BLaER1 (cell line): Measurements from ENCODE around the gene ADGRG3.

Experiments used
- H3K27ac ChIP-seq: shearing (Covaris generic); formaldehyde crosslinking; 2 replicates; pipeline ENCODE4 v1.8.1; 2022
- H3K27me3 ChIP-seq: shearing (Covaris generic); formaldehyde crosslinking; 2 replicates; pipeline ENCODE4 v1.8.1; 2022
- H3K36me3 ChIP-seq: shearing (Covaris generic); formaldehyde crosslinking; 2 replicates; pipeline ENCODE4 v1.8.1; 2022
- H3K4me1 ChIP-seq: shearing (Covaris generic); formaldehyde crosslinking; 2 replicates; pipeline ENCODE4 v1.8.1; 2022
- H3K4me2 ChIP-seq: shearing (Covaris generic); formaldehyde crosslinking; 2 replicates; pipeline ENCODE4 v1.8.1; 2022
- H3K4me3 ChIP-seq: shearing (Covaris generic); formaldehyde crosslinking; 2 replicates; pipeline ENCODE4 v1.8.1; 2022
- H3K9ac ChIP-seq: shearing (Covaris generic); formaldehyde crosslinking; 2 replicates; pipeline ENCODE4 v1.8.1; 2022
- H3K9me3 ChIP-seq: shearing (Covaris generic); formaldehyde crosslinking; 2 replicates; pipeline ENCODE4 v1.8.1; 2022
- H4K20me1 ChIP-seq: shearing (Covaris generic); formaldehyde crosslinking; 2 replicates; pipeline ENCODE4 v1.8.1; 2022
- Cebpa-rat ChIP-seq: shearing (Covaris generic); IDR thresholded peaks from 2 replicates; pipeline ENCODE4 v1.8.1; 2022

The ADGRG3 gene

GRCh38 chr16:57688487-57688986 is 20.4 kb downstream of the ADGRG3 start:
- H3K4me1 ChIP-seq: peaks cover 76% of the 10 kb centered on the region
- no peaks in the 10 kb centered on the region for H3K9me3 ChIP-seq
- H3K4me2 ChIP-seq: peak overlapping the region; percentile 89
- 0 out of 2 replicates have a peak overlapping the region, but pooled peaks have one; percentile 24 for H3K4me3 ChIP-seq
- H3K27ac ChIP-seq: peak overlapping the region; percentile 89
- H3K36me3 ChIP-seq: no peaks in the 10 kb centered on the region
- H3K9ac ChIP-seq: peak overlapping the region; percentile 74
- no peaks in the 10 kb centered on the region for H3K27me3 ChIP-seq
- H4K20me1 ChIP-seq: no peaks in the 10 kb centered on the region
- no peak for TF ChIP-seq Cebpa-rat

GRCh38 chr16:57688987-57689761 is 21.1 kb downstream of the ADGRG3 start:
- Histone ChIP-seq H3K4me3 (peak overlapping the region; percentile 24; the same call in 1 of the 2 replicates), H3K9ac (peak overlapping the region; percentile 74), H3K9me3 (no peaks in the 10 kb centered on the region), H3K4me1 (peaks cover 72% of the 10 kb centered on the region), H3K27ac (peak overlapping the region; percentile 89), H3K36me3 (no peaks in the 10 kb centered on the region), H4K20me1 (no peaks in the 10 kb centered on the region), H3K27me3 (no peaks in the 10 kb centered on the region), H3K4me2 (peak overlapping the region; percentile 89)
- TF ChIP-seq Cebpa-rat: no peak

- Histone ChIP-seq H3K9ac (peak overlapping the region; percentile 74), H3K4me3 (peak overlapping the region; percentile 24; the same call in 1 of the 2 replicates), H3K9me3 (no peaks in the 10 kb centered on the region), H3K4me2 (peak overlapping the region; percentile 89), H4K20me1 (no peaks in the 10 kb centered on the region), H3K36me3 (no peaks in the 10 kb centered on the region), H3K27ac (peak overlapping the region; percentile 89), H3K27me3 (no peaks in the 10 kb centered on the region), H3K4me1 (peaks cover 77% of the 10 kb centered on the region)
- TF ChIP-seq Cebpa-rat: peak; percentile 98
Observed at GRCh38 chr16:57689762-57690558, 21.9 kb downstream of the ADGRG3 start.

DNA sequence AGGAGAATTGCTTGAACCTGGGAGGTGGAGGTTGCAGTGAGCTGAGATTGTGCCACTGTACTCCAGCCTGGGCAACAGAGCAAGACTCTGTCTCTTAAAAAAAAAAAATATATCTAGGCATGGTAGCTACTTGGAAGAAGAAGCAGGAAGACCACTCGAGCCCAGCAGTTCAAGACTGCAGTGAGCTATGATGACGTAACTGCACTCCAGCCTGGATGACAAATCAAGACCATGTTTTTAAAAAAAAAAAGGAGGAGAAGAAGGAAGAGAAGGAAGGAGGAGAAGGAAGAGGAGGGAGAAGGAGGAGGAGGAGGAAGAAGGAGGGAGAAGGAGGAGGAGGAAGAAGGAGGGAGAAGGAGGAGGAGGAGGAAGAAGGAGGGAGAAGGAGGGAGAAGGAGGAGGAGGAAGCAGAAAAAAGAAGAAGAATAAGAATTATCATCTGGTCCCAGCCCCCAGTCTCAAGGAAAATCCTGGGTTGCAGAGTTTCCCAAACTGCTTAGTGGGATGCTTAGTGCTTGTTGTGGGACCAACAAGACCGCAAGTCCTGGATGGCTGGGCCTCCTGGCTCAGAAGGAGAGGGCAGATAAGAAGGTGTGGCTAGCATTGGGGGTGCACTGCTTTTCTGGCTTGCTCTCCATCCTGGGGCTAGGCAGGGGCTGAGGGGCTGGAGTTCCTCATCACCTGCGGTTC is 22.8 kb downstream of the ADGRG3 start:
- Histone ChIP-seq H3K4me1 (peaks cover 86% of the 10 kb centered on the region), H3K4me2 (peak overlapping the region; percentile 89), H3K27ac (peak overlapping the region; percentile 89), H3K4me3 (no peak overlapping the region), H4K20me1 (no peaks in the 10 kb centered on the region), H3K36me3 (no peaks in the 10 kb centered on the region), H3K27me3 (no peaks in the 10 kb centered on the region), H3K9me3 (no peaks in the 10 kb centered on the region), H3K9ac (peak overlapping the region; percentile 70; the same call in 1 of the 2 replicates)
- no peak for TF ChIP-seq Cebpa-rat

DNA sequence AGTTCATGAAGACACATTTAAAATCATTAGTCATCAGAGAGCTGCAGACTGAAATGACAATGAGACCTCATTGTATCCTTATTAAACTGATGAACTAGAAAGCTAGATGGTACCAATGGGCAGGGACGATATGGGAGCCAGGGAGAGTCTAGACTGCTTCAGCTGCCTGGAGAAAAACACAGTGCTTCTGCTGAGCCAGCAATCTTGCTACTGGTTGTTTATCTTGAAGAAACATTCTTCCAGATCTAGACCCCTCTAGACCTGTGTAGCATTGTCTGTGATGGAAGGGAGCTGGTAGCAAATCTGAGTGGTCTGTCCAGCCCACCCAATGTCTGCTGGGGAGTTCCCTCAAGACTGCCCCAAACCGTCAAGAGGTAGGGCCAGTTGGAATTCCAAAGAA is 24.5 kb downstream of the ADGRG3 start:
- TF ChIP-seq Cebpa-rat: no peak
- H3K27ac ChIP-seq: peak overlapping the region; percentile 89; the same call in 1 of the 2 replicates
- no peaks in the 10 kb centered on the region for H3K36me3 ChIP-seq
- no peaks in the 10 kb centered on the region for H4K20me1 ChIP-seq
- no peak overlapping the region for H3K4me3 ChIP-seq
- no peaks in the 10 kb centered on the region for H3K9me3 ChIP-seq
- H3K27me3 ChIP-seq: no peaks in the 10 kb centered on the region
- H3K9ac ChIP-seq: no peak overlapping the region
- peaks cover 71% of the 10 kb centered on the region for H3K4me1 ChIP-seq
- H3K4me2 ChIP-seq: no peak overlapping the region

- Histone ChIP-seq H3K4me1 (peaks cover 62% of the 10 kb centered on the region), H3K4me2 (no peak overlapping the region), H3K9ac (no peak overlapping the region), H4K20me1 (no peaks in the 10 kb centered on the region), H3K27ac (no peak overlapping the region), H3K36me3 (no peaks in the 10 kb centered on the region), H3K27me3 (no peaks in the 10 kb centered on the region), H3K9me3 (no peaks in the 10 kb centered on the region), H3K4me3 (no peak overlapping the region)
- TF ChIP-seq Cebpa-rat: no peak
Observed at GRCh38 chr16:57693550-57693949, 25.4 kb downstream of the ADGRG3 start.

GRCh38 chr16:57694231-57694724 is 26.2 kb downstream of the ADGRG3 start:
- H3K27me3 ChIP-seq: no peaks in the 10 kb centered on the region
- 0 out of 2 replicates have a peak overlapping the region, but pooled peaks have one; percentile 29 for H3K27ac ChIP-seq
- H3K9ac ChIP-seq: 0 out of 2 replicates have a peak overlapping the region, but pooled peaks have one; percentile 40
- no peaks in the 10 kb centered on the region for H3K36me3 ChIP-seq
- H3K4me3 ChIP-seq: peak overlapping the region; percentile 62
- no peaks in the 10 kb centered on the region for H3K9me3 ChIP-seq
- H3K4me2 ChIP-seq: peak overlapping the region; percentile 85
- H3K4me1 ChIP-seq: peaks cover 55% of the 10 kb centered on the region
- no peaks in the 10 kb centered on the region for H4K20me1 ChIP-seq
- no peak for TF ChIP-seq Cebpa-rat

GRCh38 chr16:57694725-57695679 is 26.9 kb downstream of the ADGRG3 start, which contains the start of gene DRC7:
Gene DRC7, plus strand, starts transcription at chr16:57694806. Its CDS starts 3,144 bp downstream, at chr16:57697950.
- Histone ChIP-seq H3K9me3 (no peaks in the 10 kb centered on the region), H4K20me1 (no peaks in the 10 kb centered on the region), H3K36me3 (no peaks in the 10 kb centered on the region), H3K4me1 (peaks cover 53% of the 10 kb centered on the region), H3K4me3 (peak within 1 kb of the TSS; percentile 62), H3K4me2 (peak within 1 kb of the TSS; percentile 85), H3K9ac (0 out of 2 replicates have a peak within 1 kb of the TSS, but pooled peaks have one; percentile 40), H3K27me3 (no peaks in the 10 kb centered on the region), H3K27ac (0 out of 2 replicates have a peak within 1 kb of the TSS, but pooled peaks have one; percentile 29)
- no peak for TF ChIP-seq Cebpa-rat
